ENCODE data around the gene KIAA0232.

- TF ChIP-seq CTCF (IDR thresholded peaks at IDR 0.05; ENCODE audit: low read depth, low read length, missing input control) (no peak), HNF4G (IDR thresholded peaks at IDR 0.05) (no peak), RAD21 (IDR thresholded peaks at IDR 0.05) (no peak), JUND (IDR thresholded peaks at IDR 0.05) (no peak), HNF4A (conservative IDR thresholded peaks at IDR 0.05) (no peak), MAX (IDR thresholded peaks at IDR 0.05) (no peak), GABPA (IDR thresholded peaks at IDR 0.05 in 1 of 2, conservative IDR thresholded peaks at IDR 0.05 in 1 of 2) (no peak), REST (IDR thresholded peaks at IDR 0.05) (no peak), ATF3 (IDR thresholded peaks at IDR 0.05) (no peak), NR2F2 (IDR thresholded peaks at IDR 0.05) (no peak)
Measured at GRCh38 chr4:6825403-6825802, 42.9 kb downstream of the KIAA0232 start.
